Astrocyte of the spinal cord (primary cell): Measurements from ENCODE around the gene ERLEC1.
"Not testable (repeated sequence)": the region's sequence is repeated elsewhere in the genome, so short reads cannot be mapped to it uniquely, and the experiment has no call there.

Source experiments
- DNase-seq: peaks from one replicate; pipeline ENCODE4 v3.0.0; 2011; ENCODE audit warnings: low read depth, low spot score
- H3K4me3 ChIP-seq: 2 replicates; pipeline ENCODE4 v1.5.1; 2011; ENCODE audit warnings: low read depth, mild to moderate bottlenecking, low read length, moderate library complexity
- in situ Hi-C: cut with HindIII; loops from 2 replicates; pipeline ENCODE4 v1.10.0; 2017; ENCODE audit warnings: low sequenced_read_pairs
- TF ChIP-seq, protein P1 (sequence below): IDR thresholded peaks from 2 replicates; pipeline ENCODE4 v1.5.1; 2012; ENCODE audit warnings: low read depth, mild to moderate bottlenecking, low read length, inconsistent platforms

ERLEC1 gene

DNA sequence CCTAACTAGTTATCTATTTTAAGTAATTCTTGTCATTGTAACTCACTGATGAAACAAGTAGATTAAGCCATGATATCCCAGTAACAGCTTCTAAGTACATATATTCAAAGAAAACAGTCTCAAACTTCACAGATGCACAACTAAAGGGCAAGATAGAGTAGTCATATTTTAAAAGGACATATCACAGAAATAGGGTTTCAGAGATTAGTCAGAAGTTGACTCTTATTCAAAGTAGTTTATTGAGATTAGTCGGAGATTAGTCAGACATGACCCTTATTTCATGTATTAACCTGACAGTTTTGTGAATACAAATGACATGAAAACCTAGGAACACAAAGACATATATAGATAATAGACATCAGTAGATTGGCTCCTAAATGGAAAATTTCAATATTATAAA lies 35.1 kb upstream of the ERLEC1 start:
- DNase-seq = no peak
- TF ChIP-seq, protein P1, sequence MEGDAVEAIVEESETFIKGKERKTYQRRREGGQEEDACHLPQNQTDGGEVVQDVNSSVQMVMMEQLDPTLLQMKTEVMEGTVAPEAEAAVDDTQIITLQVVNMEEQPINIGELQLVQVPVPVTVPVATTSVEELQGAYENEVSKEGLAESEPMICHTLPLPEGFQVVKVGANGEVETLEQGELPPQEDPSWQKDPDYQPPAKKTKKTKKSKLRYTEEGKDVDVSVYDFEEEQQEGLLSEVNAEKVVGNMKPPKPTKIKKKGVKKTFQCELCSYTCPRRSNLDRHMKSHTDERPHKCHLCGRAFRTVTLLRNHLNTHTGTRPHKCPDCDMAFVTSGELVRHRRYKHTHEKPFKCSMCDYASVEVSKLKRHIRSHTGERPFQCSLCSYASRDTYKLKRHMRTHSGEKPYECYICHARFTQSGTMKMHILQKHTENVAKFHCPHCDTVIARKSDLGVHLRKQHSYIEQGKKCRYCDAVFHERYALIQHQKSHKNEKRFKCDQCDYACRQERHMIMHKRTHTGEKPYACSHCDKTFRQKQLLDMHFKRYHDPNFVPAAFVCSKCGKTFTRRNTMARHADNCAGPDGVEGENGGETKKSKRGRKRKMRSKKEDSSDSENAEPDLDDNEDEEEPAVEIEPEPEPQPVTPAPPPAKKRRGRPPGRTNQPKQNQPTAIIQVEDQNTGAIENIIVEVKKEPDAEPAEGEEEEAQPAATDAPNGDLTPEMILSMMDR = no peak
- in situ Hi-C loops = no loop called here
- no peak overlapping the region for H3K4me3 ChIP-seq

DNA sequence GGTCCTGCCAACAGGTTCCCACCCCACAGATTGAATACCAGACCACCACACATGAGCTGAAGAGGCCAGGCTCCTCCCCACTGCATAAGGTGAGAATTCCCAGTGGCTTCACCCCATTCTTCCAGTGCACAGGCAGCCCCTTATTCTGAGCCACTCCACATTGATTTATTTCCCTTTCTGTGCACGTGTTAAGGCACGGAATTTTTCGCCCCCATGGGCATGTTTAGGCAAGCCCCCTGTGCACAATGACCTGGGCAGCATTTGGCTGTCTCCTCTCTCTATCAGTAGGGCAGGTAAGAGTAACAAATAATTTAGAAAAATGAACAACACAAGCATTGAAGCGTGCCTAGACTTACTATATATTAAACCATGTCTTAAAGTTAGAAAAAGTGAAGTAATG lies 34.5 kb upstream of the ERLEC1 start:
- no peak overlapping the region for H3K4me3 ChIP-seq
- DNase-seq = no peak
- TF ChIP-seq, protein P1 = no peak
- in situ Hi-C loops = no loop called here

DNA sequence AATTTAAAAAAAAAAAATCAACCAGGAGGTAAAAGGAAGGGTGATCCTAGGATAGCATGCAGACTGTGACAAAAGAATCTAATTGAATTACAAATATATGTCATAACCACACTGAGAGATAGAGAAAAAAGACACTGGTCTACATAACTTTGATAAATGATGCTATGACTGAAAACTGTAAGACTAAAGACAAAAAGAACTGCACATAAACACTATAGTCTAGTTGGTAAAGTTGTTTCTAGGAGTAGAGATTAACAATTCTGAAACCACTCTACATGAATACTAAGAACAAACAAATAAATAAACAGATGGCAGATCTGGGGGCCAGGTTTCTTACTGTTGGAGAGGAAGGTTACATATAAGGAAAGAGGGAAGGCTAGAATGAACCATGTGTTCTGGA lies 33.8 kb upstream of the ERLEC1 start:
- TF ChIP-seq, protein P1 = no peak
- H3K4me3 ChIP-seq = no peak overlapping the region
- in situ Hi-C loops = no loop called here
- no peak for DNase-seq

DNA sequence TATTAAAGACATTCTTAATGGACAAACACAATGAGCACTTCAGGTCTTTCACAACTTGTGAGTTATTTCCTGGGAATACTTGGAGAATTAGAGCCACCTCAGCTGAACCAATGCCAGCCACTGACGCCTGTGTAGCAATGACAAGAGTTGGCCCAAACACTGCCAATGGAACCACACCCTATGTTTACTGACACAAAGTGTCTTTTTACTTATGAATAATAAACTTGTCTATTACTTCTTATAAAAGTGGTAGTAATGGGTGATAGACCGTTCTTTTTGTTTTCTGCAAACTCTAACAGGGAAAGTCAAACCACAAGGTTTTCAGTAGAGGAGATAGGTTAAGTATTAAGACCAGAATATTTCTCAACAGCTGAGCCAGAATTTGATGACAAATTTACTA lies 31.7 kb upstream of the ERLEC1 start:
- H3K4me3 ChIP-seq = no peak overlapping the region
- TF ChIP-seq, protein P1 = no peak
- no peak for DNase-seq
- in situ Hi-C loops = no loop called here

DNA sequence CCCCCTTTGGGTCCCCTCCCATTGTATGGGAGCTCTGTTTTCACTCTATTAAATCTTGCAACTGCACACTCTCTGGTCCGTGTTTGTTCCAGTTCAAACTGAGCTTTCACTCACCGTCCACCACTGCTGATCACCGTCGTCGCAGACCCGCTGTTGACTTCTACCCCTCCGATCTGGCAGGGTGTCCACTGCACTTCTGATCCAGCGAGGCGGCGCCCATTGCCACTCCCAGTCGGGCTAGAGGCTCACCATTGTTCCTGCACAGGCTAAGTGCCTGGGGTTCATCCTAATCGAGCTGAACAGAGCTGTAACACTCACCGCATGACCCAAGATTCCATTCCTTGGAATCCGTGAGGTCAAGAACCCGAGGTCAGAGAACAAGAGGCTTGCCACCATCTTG lies 30.2 kb upstream of the ERLEC1 start:
- no peak overlapping the region for H3K4me3 ChIP-seq
- TF ChIP-seq, protein P1 = no peak
- no peak for DNase-seq
- in situ Hi-C loops = no loop called here

DNA sequence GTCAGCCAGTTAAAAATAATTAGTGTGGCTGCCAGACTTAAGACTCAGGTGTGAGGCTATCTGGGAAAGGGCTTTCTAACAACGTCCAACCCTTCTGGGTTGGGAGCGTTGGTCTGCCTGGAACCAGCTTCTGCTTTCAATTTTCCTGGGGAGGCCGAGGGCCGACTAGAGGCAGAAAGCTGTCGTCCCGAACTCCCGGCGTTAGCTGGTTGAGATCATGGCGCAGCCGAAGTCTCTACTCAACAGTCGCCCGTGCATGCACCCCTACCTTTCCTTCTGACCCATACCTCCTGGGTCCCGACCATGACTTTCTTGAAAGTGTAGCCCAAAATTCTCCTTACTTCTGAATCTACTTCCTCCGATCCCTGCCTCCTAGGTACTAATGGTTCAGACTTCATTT lies 29.6 kb upstream of the ERLEC1 start:
- DNase-seq, in situ Hi-C loops, H3K4me3 ChIP-seq: not testable (repeated sequence)

DNA sequence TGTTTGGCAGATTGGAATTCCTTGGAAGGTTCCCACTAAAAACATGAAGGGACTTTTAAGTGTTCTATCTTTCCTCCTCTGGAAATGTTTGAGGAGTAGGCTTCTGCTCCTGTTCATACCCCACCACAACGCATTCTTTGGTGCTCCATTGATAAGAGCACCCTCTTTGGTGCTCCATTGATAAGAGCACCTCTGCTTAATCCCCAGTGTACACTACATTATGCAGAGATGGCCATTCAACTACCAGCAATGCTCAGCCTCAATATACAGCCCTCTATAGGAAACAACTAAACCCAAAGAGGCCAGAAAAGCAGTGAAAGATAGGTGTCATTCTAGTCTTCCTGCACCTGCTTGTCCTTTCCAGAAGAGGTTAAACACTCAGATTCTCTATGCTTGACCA lies 21.1 kb upstream of the ERLEC1 start:
- TF ChIP-seq, protein P1 = no peak
- DNase-seq = no peak
- in situ Hi-C loops = no loop called here
- H3K4me3 ChIP-seq = no peak overlapping the region
